ENCODE data around the gene LTO1.

The LTO1 gene

GRCh38 chr11:69646493-69647389 lies 28.4 kb downstream of the LTO1 start:
- TF ChIP-seq ZFX (IDR thresholded peaks at IDR 0.05; ENCODE audit: borderline replicate concordance) (no peak), CTCF (IDR thresholded peaks at IDR 0.05) (no peak)

GRCh38 chr11:69645801-69646492 lies 29.2 kb downstream of the LTO1 start:
- TF ChIP-seq ZFX (IDR thresholded peaks at IDR 0.05; ENCODE audit: borderline replicate concordance) (no peak), CTCF (IDR thresholded peaks at IDR 0.05) (no peak)
- H3K27ac ChIP-seq, result peak overlapping the region; percentile 100

More at GRCh38 chr11:69646493-69647389, 28.4 kb downstream of the LTO1 start:
- H3K27ac ChIP-seq, result peak overlapping the region; percentile 100

- peak overlapping the region; percentile 100 for H3K27ac ChIP-seq
- TF ChIP-seq CTCF (IDR thresholded peaks at IDR 0.05) (peak; percentile 54), ZFX (IDR thresholded peaks at IDR 0.05; ENCODE audit: borderline replicate concordance) (no peak)
These were observed 30.0 kb downstream of the LTO1 start for GRCh38 chr11:69644962-69645675.

GRCh38 chr11:69644071-69644961 lies 30.8 kb downstream of the LTO1 start:
- peak overlapping the region; percentile 100 for H3K27ac ChIP-seq
- TF ChIP-seq CTCF (IDR thresholded peaks at IDR 0.05) (0 out of 2 replicates have a peak, but pooled peaks have one; percentile 13), ZFX (IDR thresholded peaks at IDR 0.05; ENCODE audit: borderline replicate concordance) (no peak)

GRCh38 chr11:69643646-69644045 lies 31.5 kb downstream of the LTO1 start:
- TF ChIP-seq ZFX (IDR thresholded peaks at IDR 0.05; ENCODE audit: borderline replicate concordance) (no peak), CTCF (IDR thresholded peaks at IDR 0.05) (peak; percentile 27)
- H3K27ac ChIP-seq, result peak overlapping the region; percentile 100

- peak overlapping the region; percentile 100 for H3K27ac ChIP-seq
- TF ChIP-seq ZFX (IDR thresholded peaks at IDR 0.05; ENCODE audit: borderline replicate concordance) (no peak), CTCF (IDR thresholded peaks at IDR 0.05) (peak; percentile 73)
These were observed 32.1 kb downstream of the LTO1 start for GRCh38 chr11:69642913-69643632.
